ENCODE results near the gene NUMB. TPM values are rescaled to one million over a fixed set of nuclear protein-coding genes. Genes with fewer than 3 reads are reported as not detected.

NUMB gene
- total RNA-seq, 1 experiment from 2014 or later, result 42.0 TPM

- ATAC-seq (no peak), DNase-seq (ENCODE audit: low spot score) (no peak)
- ChIA-PET CTCF (interaction anchor here (0.6 to 3.0 kb wide), 4 partner anchors 10 to 341 kb away, joined by 3 to 23 read pairs (median 10); no protein-coding TSS in a partner anchor), POLR2A (no interaction called here)
- Mint-ChIP-seq H3K36me3 (peaks cover 21% of the 10 kb centered on the region), H3K27ac (no peak overlapping the region), H3K9me3 (no peaks in the 10 kb centered on the region), H3K4me1 (peaks cover 66% of the 10 kb centered on the region), H3K27me3 (ENCODE audit: low read depth) (peaks cover 18% of the 10 kb centered on the region), H3K4me3 (no peak overlapping the region)
- TF ChIP-seq CDX4 (CRISPR knock-in tag; IDR thresholded peaks at IDR 0.05; ENCODE audit: borderline replicate concordance) (no peak), SOX15 (CRISPR knock-in tag; IDR thresholded peaks at IDR 0.05) (no peak), FOXP1 (CRISPR knock-in tag; IDR thresholded peaks at IDR 0.05; ENCODE audit: borderline replicate concordance) (no peak), ZNF121 (CRISPR knock-in tag; IDR thresholded peaks at IDR 0.05) (no peak), KAT7 (CRISPR knock-in tag; IDR thresholded peaks at IDR 0.05; ENCODE audit: borderline replicate concordance) (no peak), CBFB (CRISPR knock-in tag; IDR thresholded peaks at IDR 0.05; ENCODE audit: low read depth) (no peak)
Measured at GRCh38 chr14:73285979-73286378, 172.4 kb downstream of the NUMB start.

GRCh38 chr14:73283608-73284379 is 174.6 kb downstream of the NUMB start:
- Mint-ChIP-seq H3K27ac (peak overlapping the region; percentile 76), H3K4me1 (peaks cover 44% of the 10 kb centered on the region), H3K36me3 (peaks cover 32% of the 10 kb centered on the region), H3K27me3 (ENCODE audit: low read depth) (peaks cover 18% of the 10 kb centered on the region), H3K4me3 (peak overlapping the region; percentile 12; the same call in 1 of the 2 replicates), H3K9me3 (no peaks in the 10 kb centered on the region)
- DNase-seq (ENCODE audit: low spot score) (peak; percentile 45), ATAC-seq (peak; percentile 75)
- ChIA-PET POLR2A (no interaction called here), CTCF (interaction anchor here (0.6 to 2.3 kb wide), 14 partner anchors 11 to 287 kb away, joined by 3 to 29 read pairs (median 4); partner anchors contain the start of gene PSEN1)
- no peak for TF ChIP-seq NR3C1 (CRISPR knock-in tag; conservative IDR thresholded peaks at IDR 0.05; ENCODE audit: low read depth)

- Mint-ChIP-seq H3K9me3 (no peaks in the 10 kb centered on the region), H3K27me3 (ENCODE audit: low read depth) (peaks cover 18% of the 10 kb centered on the region), H3K4me1 (peaks cover 28% of the 10 kb centered on the region), H3K36me3 (peaks cover 40% of the 10 kb centered on the region), H3K27ac (no peak overlapping the region), H3K4me3 (no peak overlapping the region)
- ATAC-seq (no peak), DNase-seq (ENCODE audit: low spot score) (no peak)
- POLR2A ChIA-PET, result no interaction called here
- CTCF ChIA-PET, result interaction anchor here (2.7 kb wide), 1 partner anchor 49 kb away, joined by 10 read pairs; no protein-coding TSS in a partner anchor
- TF ChIP-seq ZNF317 (CRISPR knock-in tag; IDR thresholded peaks at IDR 0.05; ENCODE audit: borderline replicate concordance, low read depth) (no peak), AFF4 (CRISPR knock-in tag; IDR thresholded peaks at IDR 0.05; ENCODE audit: borderline replicate concordance) (no peak), SOX15 (CRISPR knock-in tag; IDR thresholded peaks at IDR 0.05) (no peak), NFATC4 (CRISPR knock-in tag; IDR thresholded peaks at IDR 0.05) (no peak), GTF2I (CRISPR knock-in tag; conservative IDR thresholded peaks at IDR 0.05) (no peak), ZBTB43 (CRISPR knock-in tag; IDR thresholded peaks at IDR 0.05) (no peak), EMX1 (CRISPR knock-in tag; IDR thresholded peaks at IDR 0.05) (no peak), CDX4 (CRISPR knock-in tag; IDR thresholded peaks at IDR 0.05; ENCODE audit: borderline replicate concordance) (no peak), HMGXB4 (CRISPR knock-in tag; IDR thresholded peaks at IDR 0.05) (no peak), MAX (CRISPR knock-in tag; IDR thresholded peaks at IDR 0.05) (no peak), IRF1 (CRISPR knock-in tag; IDR thresholded peaks at IDR 0.05) (no peak), AR (CRISPR knock-in tag; IDR thresholded peaks at IDR 0.05) (no peak)
Measured at GRCh38 chr14:73280903-73281302, 177.4 kb downstream of the NUMB start.

Measured in WTC11 (cell line).